ENCODE measurements around the gene SAMD9.

- peak; percentile 23 to 42 for TF ChIP-seq CTCF (IDR thresholded peaks at IDR 0.05; ENCODE audit: extremely low read depth in 1 of 2, insufficient read depth in 1 of 2, low read depth in 1 of 2, low read length in 2 of 2)
- no peak for TF ChIP-seq POLR2A (IDR thresholded peaks at IDR 0.05; ENCODE audit: low read depth, low read length)
- no peak for TF ChIP-seq EZH2 (IDR thresholded peaks at IDR 0.05; ENCODE audit: borderline replicate concordance, low read depth, low read length, severe bottlenecking)
- no peak for TF ChIP-seq POLR2AphosphoS5 (IDR thresholded peaks at IDR 0.05; ENCODE audit: insufficient read depth, low read depth, low read length)
- no peak for TF ChIP-seq MAX (IDR thresholded peaks at IDR 0.05; ENCODE audit: insufficient read depth, insufficient read length)
- no peak for TF ChIP-seq FOS (IDR thresholded peaks at IDR 0.05; ENCODE audit: borderline replicate concordance, insufficient read depth, low read length)
- no peak for TF ChIP-seq MYC (IDR thresholded peaks at IDR 0.05; ENCODE audit: low read depth, low read length)
- TF ChIP-seq GATA2 (IDR thresholded peaks at IDR 0.05; ENCODE audit: insufficient read depth, insufficient read length, low read depth, low read length) = no peak
These were observed 24.9 kb downstream of the SAMD9 start for GRCh38 chr7:93092757-93093370.
